ENCODE data around the gene ABHD10.
"Not testable (repeated sequence)": the region's sequence is repeated elsewhere in the genome, so short reads cannot be mapped to it uniquely, and the experiment has no call there.

The ABHD10 gene

DNA sequence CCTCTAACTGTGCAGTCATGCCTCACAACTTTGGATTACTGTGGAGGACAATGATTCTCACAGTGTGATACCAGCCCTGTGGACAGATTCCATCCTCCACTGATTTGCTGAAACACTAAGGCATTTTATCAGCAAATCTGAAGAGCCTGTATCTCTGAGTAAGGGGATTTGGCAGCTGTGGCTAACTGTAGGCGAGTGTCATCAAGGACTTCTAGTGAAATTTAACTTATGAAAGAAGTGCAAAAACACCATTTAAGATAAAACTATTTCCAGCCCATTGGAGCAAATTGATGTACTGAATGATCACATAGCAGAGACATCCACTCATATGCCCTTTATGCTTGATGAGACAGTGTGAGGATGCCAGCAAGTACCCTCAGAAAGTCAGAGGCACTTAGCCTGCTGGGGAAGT, 41.9 kb downstream of the ABHD10 start:
- no peak for FAIRE-seq
- DNase-seq (ENCODE audit: insufficient read length, low spot score) = no peak

DNA sequence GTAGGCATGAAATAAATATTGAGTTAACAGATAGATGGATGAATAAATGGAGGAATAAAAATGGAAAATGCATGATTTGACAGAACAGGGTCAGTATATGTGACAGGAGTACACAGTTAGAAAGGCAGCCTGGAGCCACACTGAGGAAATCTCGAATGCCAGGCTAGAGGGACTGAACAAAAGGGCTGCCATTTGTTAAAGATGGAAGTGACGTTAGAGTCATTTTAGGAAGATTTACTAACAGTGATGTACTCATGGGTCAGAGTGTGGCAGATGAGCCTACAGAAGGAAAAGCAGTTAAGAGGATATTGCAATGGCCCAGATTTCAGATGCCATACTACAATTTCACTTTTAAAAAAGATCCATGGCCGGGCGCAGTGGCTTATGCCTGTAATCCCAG, 48.3 kb downstream of the ABHD10 start:
- DNase-seq (ENCODE audit: insufficient read length, low spot score) (no peak), FAIRE-seq (no peak)

DNA sequence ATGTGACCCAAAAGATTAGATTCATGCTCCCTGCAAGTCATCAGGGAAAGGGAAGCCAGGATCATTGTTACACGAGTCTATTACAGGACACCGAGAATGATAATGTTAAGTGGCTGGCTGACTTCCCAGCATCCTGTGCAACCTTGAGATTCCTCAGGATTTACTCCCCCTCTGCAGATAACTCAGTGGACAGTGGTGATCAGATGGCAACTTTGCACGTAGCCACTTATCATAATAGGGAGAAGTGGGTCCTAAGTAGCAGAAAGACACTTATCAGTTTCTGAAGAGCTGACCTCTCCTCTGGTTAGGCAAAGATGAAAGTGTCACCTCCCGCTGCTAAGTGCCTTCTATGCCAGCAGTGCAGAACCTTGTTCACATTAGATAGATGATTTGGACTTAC, 49.0 kb downstream of the ABHD10 start:
- DNase-seq (ENCODE audit: insufficient read length, low spot score) = no peak
- FAIRE-seq = no peak

DNA sequence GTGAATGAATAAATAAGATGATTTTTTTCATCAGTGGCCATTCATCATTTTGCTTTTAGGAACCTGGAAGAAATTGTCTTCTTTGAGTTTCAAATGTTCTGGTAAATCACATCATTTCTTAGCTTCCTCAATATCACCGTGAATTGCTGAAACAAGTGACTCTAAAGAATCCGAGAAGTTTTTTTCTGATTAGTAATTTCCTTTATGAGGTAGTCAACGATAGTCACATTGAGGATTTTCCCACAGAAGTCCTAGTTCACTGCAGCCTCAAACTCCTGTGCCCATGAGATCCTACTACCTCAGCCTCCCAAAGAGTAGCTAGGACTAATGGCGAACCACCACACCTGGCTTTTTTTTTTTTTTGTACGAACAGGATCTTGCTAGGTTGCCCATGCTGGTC, 52.1 kb downstream of the ABHD10 start:
- no peak for FAIRE-seq
- no peak for DNase-seq (ENCODE audit: insufficient read length, low spot score)

DNA sequence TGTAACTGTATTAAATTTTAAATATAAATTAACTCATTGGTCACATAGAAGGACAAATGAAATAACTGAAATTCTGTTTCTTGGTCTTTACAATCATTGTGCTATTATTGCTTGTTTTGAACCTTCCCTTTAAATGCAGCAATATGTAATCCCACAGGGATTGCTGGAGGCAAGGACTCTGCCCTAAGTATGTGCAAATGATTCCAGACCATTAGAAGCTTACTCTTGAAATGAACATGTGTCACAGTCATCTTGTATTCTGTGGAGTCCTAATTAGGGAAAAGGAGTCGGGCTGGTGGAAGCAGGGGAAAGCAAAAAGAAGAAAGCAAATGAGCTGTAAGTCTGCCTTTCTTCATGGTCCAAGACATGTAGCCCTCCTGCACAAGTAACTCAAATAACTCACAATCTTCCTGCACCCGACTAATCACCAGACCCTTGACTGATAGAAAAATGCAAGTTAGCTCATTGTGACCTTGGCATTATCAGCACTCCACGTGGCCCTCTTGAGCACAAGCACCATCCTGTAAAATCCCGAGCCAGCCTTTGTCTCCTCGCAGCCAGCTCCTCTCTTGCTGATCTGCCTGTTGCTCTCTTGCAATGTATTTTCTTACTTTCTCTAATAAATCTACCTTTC, 53.4 kb downstream of the ABHD10 start:
- FAIRE-seq = no peak
- no peak for DNase-seq (ENCODE audit: insufficient read length, low spot score)

DNA sequence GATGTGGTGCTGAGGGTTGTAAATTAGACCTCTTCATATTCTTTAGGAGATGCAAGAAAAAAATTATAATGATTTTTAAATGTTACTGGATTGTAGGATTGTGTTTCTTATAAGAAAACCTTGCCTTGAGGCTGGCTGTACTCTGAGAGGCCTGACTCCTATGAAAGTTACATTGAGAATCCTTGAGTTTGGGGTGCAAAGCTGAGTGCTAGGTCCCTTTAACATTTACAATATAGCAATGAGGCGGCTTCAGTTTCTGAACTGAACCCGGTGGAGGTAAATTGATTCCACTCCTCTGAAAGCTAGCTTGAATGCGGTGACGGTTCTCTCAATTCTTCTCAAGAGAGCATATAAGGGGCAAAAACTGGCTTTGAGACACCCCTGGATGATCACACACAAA, 55.6 kb downstream of the ABHD10 start, which contains the start of gene TMPRSS7:
TSS of gene TMPRSS7 (plus strand) at position 301 of the 400 bp plus-strand sequence. CDS start 110 bp downstream, outside the sequence.
- no peak for FAIRE-seq
- no peak for DNase-seq (ENCODE audit: insufficient read length, low spot score)

DNA sequence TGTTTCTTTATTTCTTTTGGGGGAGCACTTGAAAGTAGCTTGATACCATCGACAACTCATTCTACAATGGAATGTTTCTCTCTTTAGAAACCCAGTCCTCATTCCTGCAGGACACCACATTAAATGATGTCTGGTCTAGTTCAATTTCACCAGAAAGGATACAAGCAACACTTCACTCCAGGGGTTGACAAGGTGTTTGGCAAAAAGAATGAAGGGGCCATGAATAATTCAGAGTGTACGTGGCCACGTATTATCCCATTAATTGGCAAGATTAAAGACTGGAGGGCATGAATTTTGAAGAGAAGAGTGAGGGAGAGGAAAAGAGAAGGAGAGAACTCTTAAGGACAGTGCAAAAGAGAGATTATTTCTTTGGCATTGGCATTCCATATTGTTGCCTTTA, 56.4 kb downstream of the ABHD10 start:
- no peak for DNase-seq (ENCODE audit: insufficient read length, low spot score)
- FAIRE-seq = no peak

DNA sequence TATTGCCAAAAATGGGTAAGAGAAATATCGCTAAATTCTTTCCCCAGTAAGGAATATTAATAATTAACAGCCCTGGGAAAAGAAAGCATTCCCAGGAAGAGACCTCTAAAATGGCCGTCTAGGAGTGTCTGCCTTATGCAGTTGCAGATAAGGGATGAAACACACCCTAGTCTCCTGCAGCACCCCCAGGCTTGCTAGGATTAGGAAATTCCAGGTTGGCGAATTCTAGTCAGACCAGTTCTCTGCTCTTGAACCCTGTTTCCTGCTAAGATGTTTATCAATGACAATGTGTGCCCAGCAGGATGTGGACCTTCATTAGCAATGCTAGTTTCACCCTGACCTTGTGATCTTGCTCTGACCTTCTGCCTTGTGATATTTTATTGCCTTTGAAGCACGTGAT, 58.4 kb downstream of the ABHD10 start:
- FAIRE-seq; DNase-seq (ENCODE audit: insufficient read length, low spot score): not testable (repeated sequence)

DNA sequence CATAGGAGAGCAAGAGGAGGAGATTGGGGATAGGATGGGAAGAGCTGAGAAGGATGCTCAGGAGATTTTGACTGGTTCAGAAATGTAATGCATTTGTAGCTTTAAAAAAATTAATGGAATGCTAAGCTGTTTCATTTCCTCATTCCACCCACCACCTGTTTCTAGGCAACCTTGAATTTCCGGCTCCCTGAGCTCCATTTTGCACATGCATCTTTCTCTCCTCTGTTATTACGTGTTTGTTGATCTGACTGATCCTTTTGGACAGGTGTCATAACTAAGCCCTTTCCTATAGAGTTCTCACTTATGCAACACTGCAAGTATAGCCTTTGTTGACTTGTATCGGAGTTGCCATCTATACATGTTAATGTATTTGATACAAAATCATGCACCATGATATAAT, 60.0 kb downstream of the ABHD10 start:
- no peak for DNase-seq (ENCODE audit: insufficient read length, low spot score)
- no peak for FAIRE-seq

DNA sequence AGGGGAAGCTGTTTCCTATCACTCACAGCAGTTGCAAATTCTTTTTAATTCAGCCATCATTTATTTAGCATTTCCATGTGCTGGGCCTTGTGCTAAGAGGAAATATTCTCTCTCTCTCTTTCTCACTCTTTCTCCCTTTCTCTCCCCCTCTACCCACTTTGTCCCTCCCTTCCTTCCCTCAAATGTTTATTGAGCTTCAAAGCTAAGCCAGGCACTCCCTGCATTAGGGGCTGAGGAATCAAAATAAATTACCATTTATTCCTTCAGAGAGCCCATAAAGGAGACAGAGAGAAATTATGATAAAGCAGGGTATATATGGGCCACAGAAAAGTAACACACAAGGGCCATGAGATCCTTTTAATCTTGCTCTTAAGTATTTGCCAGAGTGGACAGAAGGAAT, 62.5 kb downstream of the ABHD10 start:
- FAIRE-seq (no peak), DNase-seq (ENCODE audit: insufficient read length, low spot score) (no peak)

DNA sequence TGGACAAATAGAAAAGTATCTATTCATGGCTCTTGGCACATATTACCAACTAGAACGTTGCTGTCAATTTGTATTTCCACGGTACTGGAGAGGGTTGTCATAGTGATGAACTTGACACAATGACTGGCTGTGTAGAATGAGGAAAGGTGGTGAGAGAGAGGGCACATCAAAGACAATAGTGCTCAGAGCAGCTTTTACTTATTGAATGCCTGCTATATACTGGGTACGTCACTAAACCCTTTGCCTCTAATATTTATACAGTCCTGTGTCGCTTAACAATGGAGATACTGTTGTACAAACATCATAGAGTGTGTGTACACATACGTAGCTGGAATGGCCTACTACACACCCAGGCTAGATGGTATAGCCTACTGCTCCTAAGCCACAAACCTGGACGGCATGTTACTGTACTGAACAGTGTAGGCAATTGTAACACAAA, 64.0 kb downstream of the ABHD10 start:
- FAIRE-seq = peak; percentile 75

More for the DNA sequence above, 64.0 kb downstream of the ABHD10 start:
- no peak for DNase-seq (ENCODE audit: insufficient read length, low spot score)
